ENCODE results near the gene SEC31A.
A peak's percentile ranks its signal among the peaks of the same experiment; 100 is the strongest.
"Not testable (repeated sequence)": the region's sequence is repeated elsewhere in the genome, so short reads cannot be mapped to it uniquely, and the experiment has no call there.

The SEC31A gene, protein sequence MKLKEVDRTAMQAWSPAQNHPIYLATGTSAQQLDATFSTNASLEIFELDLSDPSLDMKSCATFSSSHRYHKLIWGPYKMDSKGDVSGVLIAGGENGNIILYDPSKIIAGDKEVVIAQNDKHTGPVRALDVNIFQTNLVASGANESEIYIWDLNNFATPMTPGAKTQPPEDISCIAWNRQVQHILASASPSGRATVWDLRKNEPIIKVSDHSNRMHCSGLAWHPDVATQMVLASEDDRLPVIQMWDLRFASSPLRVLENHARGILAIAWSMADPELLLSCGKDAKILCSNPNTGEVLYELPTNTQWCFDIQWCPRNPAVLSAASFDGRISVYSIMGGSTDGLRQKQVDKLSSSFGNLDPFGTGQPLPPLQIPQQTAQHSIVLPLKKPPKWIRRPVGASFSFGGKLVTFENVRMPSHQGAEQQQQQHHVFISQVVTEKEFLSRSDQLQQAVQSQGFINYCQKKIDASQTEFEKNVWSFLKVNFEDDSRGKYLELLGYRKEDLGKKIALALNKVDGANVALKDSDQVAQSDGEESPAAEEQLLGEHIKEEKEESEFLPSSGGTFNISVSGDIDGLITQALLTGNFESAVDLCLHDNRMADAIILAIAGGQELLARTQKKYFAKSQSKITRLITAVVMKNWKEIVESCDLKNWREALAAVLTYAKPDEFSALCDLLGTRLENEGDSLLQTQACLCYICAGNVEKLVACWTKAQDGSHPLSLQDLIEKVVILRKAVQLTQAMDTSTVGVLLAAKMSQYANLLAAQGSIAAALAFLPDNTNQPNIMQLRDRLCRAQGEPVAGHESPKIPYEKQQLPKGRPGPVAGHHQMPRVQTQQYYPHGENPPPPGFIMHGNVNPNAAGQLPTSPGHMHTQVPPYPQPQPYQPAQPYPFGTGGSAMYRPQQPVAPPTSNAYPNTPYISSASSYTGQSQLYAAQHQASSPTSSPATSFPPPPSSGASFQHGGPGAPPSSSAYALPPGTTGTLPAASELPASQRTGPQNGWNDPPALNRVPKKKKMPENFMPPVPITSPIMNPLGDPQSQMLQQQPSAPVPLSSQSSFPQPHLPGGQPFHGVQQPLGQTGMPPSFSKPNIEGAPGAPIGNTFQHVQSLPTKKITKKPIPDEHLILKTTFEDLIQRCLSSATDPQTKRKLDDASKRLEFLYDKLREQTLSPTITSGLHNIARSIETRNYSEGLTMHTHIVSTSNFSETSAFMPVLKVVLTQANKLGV

DNA sequence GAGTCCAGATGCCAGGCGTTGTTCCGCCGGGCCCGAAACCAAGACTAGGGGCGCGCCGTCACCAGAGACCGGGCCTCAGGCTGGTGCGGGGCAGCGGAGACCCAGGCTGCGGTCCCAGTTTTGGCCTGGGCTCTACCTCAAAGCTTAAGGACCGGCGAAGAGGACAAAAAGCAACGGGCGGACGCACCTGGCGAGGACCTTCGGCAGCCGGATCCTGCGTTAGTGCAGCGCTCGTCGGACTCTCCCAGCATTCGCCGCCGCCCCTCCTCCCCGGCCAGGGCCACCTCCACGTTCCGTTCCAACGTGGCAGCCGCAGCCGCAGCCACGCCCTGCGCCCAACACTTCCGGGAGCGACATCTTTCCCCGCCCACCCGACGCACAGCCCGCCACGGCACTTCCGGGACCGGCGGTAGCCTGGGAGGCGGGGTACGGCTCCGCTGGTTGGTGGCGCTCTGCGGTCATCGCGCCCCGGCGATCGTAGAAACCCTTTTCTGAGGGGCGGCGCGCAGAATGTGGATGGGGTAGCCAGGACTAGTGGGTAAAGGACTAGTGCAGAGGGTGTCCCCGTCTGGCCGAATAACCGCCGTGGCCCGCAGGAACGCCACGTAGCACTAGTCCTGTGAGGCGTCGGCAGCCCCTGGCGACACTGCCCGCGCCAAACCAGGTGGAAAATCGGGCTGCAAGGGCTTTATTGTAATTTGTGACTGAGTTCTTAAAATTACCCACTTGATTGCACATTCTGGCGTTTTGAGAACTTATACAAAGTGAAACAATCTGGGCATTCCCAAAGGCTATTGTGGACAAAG, at the start of gene SEC31A:
Gene SEC31A, minus strand, starts transcription at position 253 of the 806 bp plus-strand sequence. CDS start 9,217 bp downstream, outside the sequence.
- DNase-seq (ENCODE audit: low spot score) = peak; percentile 95

DNA sequence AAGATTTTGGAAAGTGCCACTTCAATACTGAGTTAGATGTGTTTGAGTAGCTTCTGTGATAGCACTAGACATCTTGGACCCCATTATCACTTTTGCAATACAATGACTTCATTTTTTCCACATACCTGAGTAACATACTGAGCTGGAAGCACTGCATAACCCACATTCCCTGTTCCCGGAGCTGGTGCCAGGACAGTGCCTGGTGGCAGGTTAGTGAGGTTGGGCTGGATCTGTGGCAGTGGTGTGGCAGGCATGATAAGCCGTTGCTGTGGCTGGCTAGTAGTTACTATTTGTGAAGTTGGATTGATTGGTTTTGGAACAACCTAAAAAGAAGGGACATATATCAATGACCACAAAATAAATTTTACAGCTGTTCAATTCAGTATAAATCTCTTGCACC, 48.5 kb upstream of the SEC31A start:
- no peak for DNase-seq (ENCODE audit: low spot score)

DNA sequence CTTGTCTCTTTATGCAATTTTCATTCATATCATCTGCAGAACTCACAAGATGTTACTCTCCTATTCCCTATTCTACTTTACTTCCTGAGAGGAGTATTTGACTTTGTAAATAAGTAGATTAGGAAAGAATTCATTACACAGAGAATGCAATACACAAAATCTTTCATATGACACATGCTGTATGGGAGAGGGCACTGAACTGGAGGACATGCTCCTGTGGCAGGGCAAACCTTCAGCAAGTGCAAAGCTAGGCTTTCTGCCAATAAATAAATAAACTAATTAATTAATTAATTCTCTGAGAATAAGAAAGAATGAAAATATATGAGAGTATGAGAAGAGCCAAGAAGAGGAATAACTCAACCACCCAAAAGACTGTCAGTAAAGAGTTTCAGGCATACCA, 43.5 kb upstream of the SEC31A start:
- no peak for DNase-seq (ENCODE audit: low spot score)

DNA sequence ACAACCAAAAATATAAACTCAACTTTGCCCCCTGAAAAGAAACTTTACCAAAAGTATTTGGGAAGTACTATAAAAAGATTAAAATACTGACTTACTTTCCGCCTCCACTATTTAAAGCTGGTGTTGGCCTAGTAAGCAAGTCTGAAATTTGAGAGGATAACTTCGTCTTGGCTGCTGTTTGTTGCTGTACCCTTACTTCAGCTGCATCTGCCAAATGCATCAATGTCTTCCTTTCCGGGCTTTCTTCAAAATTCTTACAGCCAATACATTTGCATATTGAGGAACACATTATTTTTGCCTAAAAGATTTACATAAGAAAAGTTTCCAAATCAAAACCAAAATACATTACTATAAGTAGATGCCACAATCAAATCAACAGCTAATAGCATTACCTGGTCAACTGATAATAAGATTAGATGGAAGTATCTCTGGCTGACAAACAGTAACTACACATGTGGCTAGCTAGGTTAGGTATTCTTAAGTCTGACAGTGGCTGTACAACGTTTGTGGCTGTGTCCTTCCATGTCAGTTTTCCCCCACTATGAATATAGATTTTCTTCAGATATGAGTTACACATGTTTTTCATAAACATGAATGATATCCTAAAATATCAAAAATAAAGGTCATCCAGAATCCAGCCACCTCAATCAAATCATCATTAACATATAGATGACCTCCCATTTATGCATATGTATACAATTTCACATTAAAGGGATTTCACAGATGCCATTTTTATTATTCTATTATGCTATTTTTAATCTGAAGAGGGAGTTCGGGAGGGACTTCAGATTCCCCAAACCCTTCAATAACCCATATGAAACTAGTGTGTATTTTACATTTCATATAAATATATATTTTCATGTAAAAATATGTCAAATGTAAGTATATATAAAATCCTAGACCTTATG, 40.1 kb upstream of the SEC31A start:
- no peak for DNase-seq (ENCODE audit: low spot score)

DNA sequence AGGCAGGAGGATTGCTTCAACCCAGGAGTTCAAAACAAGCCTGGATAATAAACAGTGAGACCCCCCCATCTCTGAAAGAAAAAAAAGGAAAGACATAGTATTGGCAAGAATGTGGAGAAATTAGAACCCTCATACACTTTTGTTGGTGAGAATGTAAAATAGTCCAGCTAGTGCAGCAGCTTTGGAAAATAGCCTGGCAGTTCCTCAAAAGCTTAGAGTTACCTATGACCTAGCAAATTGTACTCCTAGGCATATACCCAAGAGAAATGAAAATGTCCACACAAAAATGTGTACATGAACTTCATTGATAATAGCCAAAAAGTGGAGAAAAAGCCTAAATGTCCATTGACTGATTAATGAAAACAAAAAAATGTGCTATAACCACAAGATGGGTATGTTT, 30.8 kb upstream of the SEC31A start:
- no peak for DNase-seq (ENCODE audit: low spot score)

DNA sequence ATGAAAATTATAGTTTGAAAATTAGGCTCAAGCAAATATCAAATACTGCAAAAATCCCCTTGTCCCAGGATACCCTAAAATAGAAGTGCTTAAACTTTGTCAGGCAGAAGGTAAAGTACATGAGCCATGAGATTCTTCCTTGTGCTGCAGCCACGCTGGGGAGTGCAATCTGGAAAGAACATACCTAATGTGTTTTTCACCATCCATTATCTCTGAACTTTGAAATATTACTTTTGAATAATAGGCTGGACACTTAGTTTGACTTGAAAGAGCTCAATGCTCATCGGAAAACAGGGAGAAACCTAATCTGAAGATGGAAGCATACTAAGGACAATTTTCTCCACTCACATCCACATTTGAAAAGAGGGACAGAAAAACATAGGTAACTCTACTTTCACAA, 28.4 kb upstream of the SEC31A start:
- no peak for DNase-seq (ENCODE audit: low spot score)

DNA sequence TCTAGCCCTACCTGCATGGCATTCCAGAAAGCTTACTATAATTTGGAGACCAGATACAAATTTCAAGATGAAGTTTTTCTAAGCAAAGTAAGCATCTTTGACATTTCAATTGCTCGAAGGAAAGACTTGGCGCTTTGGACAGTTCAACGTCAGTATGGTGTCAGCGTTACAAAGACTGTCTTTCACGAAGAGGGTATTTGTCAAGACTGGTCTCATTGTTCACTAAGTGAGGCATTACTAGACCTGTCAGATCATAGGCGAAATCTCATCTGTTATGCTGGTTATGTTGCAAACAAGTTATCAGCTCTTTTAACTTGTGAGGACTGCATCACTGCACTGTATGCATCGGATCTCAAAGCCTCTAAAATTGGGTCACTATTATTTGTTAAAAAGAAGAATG, 27.1 kb upstream of the SEC31A start:
- DNase-seq (ENCODE audit: low spot score) = no peak

DNA sequence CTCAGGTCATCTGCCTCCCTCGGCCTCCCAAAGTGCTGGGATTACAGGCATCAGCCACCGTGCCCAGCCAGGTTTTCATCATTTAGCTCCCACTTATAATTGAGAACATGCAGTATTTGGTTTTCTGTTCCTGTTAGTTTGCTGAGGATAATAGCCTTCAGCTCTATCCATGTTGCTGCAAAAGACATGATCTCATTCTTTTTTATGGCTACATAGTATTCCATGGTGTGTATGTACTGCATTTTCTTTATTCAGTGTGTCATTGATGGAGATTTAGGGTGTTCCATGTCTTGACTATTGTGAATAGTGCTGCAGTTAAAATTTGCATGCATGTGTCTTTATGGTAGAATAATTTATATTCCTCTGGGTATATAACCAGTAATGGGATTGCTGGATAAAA, 23.0 kb upstream of the SEC31A start:
- DNase-seq (ENCODE audit: low spot score) = not testable (repeated sequence)

DNA sequence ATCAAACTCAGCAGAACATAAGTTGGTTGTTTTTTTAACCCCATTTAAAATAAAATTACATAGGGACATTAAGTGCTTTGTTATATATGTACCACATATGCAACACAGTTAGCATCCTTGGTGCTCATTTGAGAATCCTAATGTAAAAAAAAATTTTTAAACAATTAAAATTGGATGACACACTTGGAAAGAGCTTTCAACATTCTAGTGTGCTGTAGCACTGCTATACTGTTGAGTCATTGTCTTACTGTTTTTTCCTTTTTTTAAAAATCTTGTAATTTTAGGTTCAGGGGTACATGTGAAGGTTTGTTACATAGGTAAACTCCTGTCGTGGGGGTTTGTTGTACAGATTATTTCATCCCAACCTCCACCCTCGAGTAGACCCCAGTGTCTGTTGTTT, 22.4 kb upstream of the SEC31A start:
- DNase-seq (ENCODE audit: low spot score) = no peak

DNA sequence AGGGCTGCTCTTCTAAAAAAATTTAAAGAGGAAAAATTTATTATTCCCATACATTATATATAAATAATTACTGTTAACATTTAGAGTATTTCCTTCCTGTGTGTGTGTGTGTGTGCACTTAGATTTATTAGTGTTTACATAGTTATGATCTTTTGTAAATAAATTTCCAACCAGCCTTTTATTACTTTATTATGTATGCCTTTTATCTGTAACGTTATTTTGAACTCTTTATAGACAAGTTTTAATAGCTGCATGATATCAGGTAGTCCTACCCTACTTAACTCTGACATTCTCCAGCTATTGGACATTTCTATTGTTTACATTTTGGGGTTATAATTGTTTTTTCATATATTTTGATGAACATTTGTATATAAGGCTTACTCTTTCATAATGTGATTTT, 18.4 kb upstream of the SEC31A start:
- DNase-seq (ENCODE audit: low spot score) = no peak

DNA sequence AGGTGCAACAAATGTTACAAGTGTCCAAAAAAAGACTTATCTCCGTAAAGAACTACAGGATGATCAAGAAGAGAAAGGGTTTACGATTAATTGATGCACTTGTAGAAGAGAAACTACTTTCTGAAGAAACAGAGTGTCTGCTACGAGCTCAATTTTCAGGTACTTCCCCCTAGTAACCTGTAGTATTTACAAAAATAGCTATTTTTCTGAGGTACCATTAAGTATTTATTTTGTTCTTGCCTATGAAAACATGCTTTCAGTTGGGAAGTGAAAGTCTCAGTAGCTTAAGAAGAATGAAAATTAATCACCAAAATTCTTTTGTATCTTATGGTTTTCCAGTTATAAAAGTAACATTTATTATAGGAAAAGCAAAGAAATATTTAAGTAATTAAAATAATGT, 15.5 kb upstream of the SEC31A start:
- DNase-seq (ENCODE audit: low spot score) = no peak

DNA sequence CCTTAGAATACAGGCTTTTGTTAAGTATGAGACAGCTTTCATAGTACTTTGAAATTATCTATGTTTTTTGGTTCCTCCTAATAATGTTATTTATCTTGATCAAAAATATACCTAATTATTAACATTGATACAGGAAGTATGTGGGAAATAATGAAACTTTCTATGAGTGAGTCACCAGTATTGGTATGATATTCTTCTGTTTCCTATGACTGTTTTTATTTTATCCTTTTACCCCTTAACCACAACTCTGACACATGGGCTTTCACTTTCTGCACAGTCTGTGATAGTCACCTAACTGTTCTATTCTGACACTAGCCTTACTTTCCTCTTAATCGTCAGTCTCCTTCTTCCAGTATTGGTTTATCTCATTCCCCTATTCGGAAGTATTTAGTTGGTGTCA, 14.3 kb upstream of the SEC31A start:
- DNase-seq (ENCODE audit: low spot score) = no peak

DNA sequence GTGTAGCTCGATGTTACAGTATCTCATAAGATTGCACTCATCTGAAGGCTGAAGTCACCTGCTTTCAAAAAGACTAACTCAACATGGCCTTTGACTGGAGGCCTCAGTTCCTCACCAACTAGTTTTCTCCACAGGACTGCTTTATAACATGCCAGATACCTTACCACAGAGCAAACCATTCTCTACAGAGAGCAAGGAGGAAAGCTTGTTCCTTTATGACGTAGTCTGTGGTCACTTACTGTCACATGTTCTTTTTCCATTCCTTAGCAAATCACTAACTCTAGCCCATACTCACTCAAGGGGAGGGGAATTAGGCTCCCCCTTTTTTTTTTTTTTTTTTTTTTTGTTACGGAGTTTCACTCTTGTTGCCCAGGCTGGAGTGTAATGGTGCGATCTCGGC, 12.8 kb upstream of the SEC31A start:
- DNase-seq (ENCODE audit: low spot score) = no peak

DNA sequence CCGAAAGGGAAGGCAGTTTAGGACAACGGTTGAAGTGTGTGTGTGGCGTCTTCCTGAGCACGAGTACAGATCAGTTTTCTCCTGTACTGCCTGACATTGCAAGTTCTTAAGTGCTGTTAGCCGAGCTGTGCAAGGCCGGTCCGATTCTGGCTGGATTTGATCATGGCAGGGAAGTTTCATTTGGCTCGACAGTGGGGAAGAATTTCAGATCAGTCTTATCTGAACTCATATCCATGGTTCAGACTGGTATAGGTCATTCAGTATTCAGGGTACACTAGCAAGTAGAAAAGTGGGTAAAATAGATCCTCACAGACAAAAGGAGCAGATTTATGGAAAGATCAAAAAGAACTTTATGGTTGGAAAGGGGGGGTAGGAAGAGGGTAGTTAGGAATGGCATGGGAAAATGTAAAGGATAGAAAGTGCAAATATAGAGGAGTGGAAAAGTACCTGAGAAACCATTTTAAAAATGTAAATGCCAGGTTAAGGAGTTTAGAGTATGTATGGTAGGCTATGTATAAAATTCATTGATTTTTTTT, 10.3 kb upstream of the SEC31A start:
- DNase-seq (ENCODE audit: low spot score) = no peak

DNA sequence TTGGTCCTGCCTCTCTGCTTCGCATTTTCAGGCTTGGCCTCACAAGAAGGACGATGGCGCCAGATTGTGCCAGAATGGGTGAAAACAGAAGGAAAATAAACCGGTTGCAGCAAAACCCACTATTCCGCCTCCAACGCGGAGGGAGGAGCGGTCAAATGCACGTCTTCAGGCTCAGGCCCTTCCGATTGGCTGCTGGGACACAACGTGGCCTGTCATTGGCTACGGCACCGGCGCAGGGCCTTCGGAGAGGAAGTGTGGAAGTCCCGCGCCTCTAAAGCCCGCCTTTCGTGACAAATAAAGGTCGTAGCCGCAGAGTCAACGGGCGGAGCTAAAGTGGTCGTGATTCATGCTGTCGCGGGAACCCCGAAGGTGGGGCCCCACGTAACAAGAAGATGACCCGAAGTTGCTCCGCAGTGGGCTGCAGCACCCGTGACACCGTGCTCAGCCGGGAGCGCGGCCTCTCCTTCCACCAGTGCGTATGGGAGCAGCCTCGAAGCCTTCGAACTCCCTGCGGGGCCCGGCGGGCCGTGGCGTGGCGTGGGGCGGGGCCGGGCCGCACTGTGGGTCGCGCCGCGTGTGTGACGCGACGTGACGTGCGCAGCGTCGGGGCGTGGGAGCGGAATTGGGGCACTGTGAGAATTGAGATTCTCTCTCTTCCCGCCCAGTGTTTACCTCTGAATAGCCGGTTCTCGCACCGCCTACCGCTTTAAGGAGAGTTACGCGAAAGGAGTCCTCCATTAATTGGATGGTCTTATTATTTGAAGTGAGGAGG, 9.6 kb upstream of the SEC31A start, which contains the start of gene THAP9:
Gene THAP9, plus strand, starts transcription at position 325 of the 772 bp plus-strand sequence. Its CDS starts 68 bp downstream, at position 393.
- DNase-seq (ENCODE audit: low spot score) = peak; percentile 98

DNA sequence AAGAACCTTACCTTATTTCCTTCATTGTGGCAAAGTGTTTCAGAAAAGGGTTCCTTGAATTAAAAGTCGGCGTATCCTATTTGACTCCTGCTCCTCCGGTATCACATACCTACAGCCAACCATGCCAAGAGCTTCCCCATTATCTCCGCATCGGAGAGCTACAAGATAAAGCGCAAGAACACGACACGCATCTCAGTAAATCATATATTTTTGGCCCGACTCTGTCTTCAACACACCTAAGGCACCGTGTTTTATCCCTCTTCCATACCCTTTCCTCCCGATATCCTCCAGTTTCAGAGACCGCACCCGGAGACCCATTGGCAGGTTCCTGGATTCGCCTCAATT, 9.1 kb upstream of the SEC31A start:
- no peak for DNase-seq (ENCODE audit: low spot score)

DNA sequence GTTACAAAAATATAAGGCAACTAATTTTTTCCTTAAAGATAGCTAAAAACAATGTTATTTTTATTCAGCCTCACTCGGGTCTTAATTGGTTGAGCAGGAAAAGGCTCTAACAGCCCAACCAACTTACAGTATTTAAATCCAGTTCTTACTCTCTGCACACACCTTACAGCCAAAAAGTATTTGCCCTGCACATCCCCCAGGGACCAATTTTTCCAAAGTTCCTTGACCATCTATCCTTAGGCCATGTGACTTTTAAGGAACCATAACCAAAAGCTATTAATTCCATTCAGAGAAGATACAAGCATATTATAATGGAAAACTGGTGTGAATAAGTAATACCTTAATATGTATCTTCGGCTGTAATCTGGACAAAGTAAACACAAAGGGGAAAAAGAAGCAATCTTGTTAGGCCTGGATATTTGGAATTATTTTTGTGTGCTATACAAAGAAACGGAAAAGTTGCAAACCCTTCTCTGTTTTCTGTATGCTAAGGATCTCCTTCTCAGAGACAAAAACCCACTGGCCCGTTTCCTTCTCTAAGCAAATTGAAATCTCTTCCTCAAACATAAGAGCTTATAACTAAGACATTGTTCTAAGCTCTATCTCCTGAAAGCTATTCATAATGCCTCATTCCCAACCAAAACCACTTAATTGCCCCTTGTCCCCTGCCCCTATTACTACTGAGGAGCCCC, 8.6 kb upstream of the SEC31A start:
- DNase-seq (ENCODE audit: low spot score) = no peak

DNA sequence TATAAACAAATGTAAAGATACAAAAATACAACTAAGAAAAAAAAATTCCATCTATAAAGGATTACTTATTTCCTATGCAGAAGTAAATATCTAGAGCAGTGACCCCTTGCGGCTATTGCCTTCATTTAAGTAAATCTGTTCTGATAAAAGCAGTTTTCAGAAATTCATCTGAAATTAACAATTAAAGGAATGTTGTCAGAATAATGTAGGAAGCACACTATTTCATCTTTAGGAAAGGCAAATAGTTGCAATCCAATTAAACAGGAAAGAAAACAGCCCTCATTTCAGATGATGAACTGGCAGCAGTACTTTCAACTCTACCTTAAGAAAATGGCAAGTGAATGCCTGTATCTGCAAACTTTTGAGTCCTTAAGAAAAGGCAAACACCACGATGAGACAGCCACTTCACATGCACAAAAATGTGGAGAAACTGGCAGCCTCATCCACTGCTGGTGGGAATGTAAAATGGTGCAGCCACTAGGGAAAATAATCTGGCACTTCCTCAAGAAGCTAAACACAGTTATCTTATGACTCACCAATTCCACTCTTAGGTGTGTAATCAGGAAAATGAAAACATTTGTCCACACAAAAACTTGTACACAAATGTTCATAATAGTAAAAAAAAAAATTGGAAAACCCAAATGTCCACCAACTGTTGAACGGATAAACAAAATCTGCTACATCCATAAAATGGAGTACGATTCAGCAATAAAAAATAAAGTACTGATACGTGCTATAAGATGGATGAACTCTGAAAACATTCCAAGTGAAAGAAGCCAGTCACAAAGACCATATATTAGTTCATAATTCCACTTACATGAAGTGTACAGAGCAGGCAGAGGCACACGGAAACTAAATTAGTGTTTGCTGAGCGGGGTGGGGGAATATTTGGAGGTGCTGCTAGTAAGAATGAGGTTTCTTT, 7.6 kb upstream of the SEC31A start:
- peak; percentile 65 for DNase-seq (ENCODE audit: low spot score)

All from hematopoietic multipotent progenitor cell treated with erythropoietin and hydrocortisone succinate and interleukin-3 and kit ligand, for 17 days (in vitro differentiated cells).